ENCODE data around the gene TRIM69.
"Not testable (repeated sequence)": the region's sequence is repeated elsewhere in the genome, so short reads cannot be mapped to it uniquely, and the experiment has no call there.

TRIM69 gene, protein sequence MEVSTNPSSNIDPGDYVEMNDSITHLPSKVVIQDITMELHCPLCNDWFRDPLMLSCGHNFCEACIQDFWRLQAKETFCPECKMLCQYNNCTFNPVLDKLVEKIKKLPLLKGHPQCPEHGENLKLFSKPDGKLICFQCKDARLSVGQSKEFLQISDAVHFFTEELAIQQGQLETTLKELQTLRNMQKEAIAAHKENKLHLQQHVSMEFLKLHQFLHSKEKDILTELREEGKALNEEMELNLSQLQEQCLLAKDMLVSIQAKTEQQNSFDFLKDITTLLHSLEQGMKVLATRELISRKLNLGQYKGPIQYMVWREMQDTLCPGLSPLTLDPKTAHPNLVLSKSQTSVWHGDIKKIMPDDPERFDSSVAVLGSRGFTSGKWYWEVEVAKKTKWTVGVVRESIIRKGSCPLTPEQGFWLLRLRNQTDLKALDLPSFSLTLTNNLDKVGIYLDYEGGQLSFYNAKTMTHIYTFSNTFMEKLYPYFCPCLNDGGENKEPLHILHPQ

GRCh38 chr15:44736181-44736765 is at the start of gene TRIM69:
TSS of gene TRIM69 (plus strand) at chr15:44736528. CDS start at chr15:44736705, 177 bp downstream.
- DNase-seq = no peak

GRCh38 chr15:44689318-44689717 is 47.0 kb upstream of the TRIM69 start:
- DNase-seq = not testable (repeated sequence)

GRCh38 chr15:44690245-44690644 is 46.1 kb upstream of the TRIM69 start:
- DNase-seq = not testable (repeated sequence)

GRCh38 chr15:44692659-44693058 is 43.7 kb upstream of the TRIM69 start:
- no peak for DNase-seq

GRCh38 chr15:44694416-44694815 is 41.9 kb upstream of the TRIM69 start:
- DNase-seq = no peak

- no peak for DNase-seq
Measured at GRCh38 chr15:44695294-44695693, 41.0 kb upstream of the TRIM69 start.

- DNase-seq = no peak
Measured at GRCh38 chr15:44697014-44697413, 39.3 kb upstream of the TRIM69 start.

DNA sequence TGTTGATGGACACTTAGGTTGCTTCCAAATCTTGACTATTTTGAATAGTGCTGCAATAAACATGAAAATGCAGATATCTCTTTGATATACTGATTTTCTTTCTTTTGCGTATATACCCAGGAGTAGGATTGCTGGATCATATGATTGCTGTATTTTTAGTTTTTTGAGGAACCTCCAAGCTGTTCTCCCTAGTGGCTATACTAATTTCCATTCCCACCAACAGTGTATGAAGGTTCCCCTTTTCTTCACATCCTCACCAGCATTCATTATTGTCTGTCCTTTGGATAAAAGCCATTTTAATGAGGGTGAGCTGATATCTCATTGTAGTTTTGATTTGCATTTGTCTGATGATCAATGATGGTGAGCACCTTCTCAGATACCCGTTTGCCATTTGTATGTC is 37.7 kb upstream of the TRIM69 start:
- DNase-seq = no peak

DNA sequence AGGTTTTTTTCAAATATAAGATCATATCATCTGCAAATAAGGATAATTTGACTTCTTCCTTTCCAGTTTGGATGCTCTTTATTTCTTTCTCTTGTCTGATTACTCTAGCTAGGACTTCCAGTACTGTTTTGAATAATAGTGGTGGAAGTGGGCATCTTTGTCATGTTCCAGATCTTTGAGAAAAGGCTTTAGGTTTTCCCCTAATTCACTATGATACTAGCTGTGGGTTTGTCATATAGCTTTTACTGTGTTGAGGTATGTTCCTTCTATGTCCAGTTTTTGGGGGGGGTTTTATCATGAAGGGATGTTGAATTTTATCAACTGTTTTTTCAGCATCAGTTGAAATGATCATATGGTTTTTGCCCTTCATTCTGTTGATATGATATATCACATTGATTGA is 35.7 kb upstream of the TRIM69 start:
- DNase-seq = not testable (repeated sequence)

DNA sequence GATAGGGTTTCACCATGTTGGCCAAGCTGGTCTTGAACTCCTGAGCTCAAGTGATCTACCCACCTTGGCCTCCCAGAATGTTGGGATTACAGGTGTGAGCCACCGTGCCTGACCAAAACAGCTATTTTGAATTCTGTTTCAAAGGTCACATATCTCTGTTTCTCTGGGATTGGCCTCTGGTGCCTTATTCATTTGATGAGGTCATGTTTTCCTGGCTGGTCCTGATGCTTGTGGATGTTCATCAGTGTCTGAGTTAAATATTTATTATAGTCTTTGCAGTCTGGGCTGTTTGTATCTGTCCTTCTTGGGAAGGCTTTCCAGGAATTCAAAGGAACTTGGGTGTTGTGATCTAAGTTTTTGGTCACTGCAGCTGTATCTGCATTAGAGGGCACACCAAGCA is 30.3 kb upstream of the TRIM69 start:
- no peak for DNase-seq

GRCh38 chr15:44706401-44706800 is 29.9 kb upstream of the TRIM69 start:
- DNase-seq = no peak

- DNase-seq = no peak
Measured at GRCh38 chr15:44706946-44707636, 29.2 kb upstream of the TRIM69 start.

DNA sequence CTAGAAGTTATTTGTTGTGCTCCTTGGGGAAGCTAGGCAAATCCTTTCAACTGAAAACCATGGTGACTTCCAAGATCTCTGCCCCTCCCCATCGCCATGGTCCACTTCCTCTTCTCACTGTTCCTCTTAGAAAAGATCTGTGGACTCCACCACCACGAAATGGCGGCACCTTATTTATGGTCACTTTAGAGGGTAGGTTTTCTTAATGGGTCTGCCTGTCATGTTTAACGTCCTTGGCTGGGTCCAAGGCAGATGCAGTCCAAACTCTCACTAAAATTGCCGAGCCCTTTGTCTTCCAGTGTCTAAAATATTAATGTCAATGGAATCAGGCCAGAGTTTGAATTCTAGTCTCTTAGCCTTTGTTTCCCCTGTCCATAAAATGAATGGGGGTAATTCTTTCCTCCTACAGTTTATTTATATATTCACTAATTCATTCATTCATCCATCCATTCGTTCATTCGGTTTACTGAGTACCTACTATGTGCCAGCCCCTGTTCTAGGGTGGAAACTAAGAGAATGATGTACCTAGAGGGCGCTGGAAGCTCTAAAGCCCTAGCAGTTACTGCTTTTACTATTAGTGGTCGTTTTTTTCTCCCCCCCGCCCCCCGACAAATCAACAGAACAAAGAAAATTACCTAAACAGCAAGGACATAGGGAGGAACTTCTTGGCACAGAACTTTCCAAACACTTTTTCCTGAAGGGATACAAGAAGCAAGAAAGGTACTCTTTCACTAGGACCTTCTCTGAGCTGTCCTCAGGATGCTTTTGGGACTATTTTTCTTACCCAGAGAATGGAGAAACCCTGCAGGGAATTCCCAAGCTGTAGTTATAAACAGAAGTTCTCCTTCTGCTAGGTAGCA is 25.9 kb upstream of the TRIM69 start:
- no peak for DNase-seq

- peak; percentile 88 for DNase-seq
Measured at GRCh38 chr15:44711096-44711742, 25.1 kb upstream of the TRIM69 start, which contains the start of the genes B2M and PATL2. TSS of gene B2M (plus strand) at chr15:44711517. CDS start at chr15:44711547, 30 bp downstream. TSS of gene PATL2 (minus strand) at chr15:44711323. CDS start at chr15:44676490, 34,833 bp downstream.

DNA sequence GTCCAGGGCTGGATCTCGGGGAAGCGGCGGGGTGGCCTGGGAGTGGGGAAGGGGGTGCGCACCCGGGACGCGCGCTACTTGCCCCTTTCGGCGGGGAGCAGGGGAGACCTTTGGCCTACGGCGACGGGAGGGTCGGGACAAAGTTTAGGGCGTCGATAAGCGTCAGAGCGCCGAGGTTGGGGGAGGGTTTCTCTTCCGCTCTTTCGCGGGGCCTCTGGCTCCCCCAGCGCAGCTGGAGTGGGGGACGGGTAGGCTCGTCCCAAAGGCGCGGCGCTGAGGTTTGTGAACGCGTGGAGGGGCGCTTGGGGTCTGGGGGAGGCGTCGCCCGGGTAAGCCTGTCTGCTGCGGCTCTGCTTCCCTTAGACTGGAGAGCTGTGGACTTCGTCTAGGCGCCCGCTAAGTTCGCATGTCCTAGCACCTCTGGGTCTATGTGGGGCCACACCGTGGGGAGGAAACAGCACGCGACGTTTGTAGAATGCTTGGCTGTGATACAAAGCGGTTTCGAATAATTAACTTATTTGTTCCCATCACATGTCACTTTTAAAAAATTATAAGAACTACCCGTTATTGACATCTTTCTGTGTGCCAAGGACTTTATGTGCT is 24.5 kb upstream of the TRIM69 start:
- no peak for DNase-seq

- peak; percentile 26 for DNase-seq
Measured at GRCh38 chr15:44712346-44713005, 23.9 kb upstream of the TRIM69 start.

- DNase-seq = peak; percentile 18
Measured at GRCh38 chr15:44713006-44713966, 23.0 kb upstream of the TRIM69 start.

GRCh38 chr15:44715142-44715796 is 21.1 kb upstream of the TRIM69 start:
- DNase-seq = no peak

- DNase-seq = no peak
Measured at GRCh38 chr15:44715797-44716334, 20.5 kb upstream of the TRIM69 start.

Measured in NCI-H510A treated with DMSO at 0.1 percent for 48 hours (cell line).